Posterior vena cava (tissue), 2 donors: ENCODE results near the gene UNC45B. TPM values are rescaled to one million over a fixed set of nuclear protein-coding genes. Genes with fewer than 3 reads are reported as not detected.
"Not testable (repeated sequence)": the region's sequence is repeated elsewhere in the genome, so short reads cannot be mapped to it uniquely, and the experiment has no call there.

Experiments
- DNase-seq: peaks from one replicate; pipeline ENCODE4 v3.0.0-alpha.2; 2020; ENCODE audit warnings: low spot score
- intact Hi-C, 2 donors: fragments of 100-400 bp; cut with DNase I; formaldehyde crosslinking; loops; one replicate each; pipeline versions ENCODE4 v1.14.1 to v1.14.2; 2022 to 2023
- long read RNA-seq, 2 donors: library from polyadenylated mRNA; unstranded; transcript quantifications; one replicate each; pipeline ENCODE4 v2.0.0, GENCODE V29; 2020 to 2021
- total RNA-seq, 2 donors: library from RNA; stranded (reverse); fragmentation: NEBNext Ultra II Directional; extraction: Animal tissue kit (Norgen Biotek cat#: 25700); gene quantifications; one replicate each; pipeline ENCODE4 v1.2.1, GENCODE V29; 2021
- donor health status: DM: yes; HTN: yes; CAD: no.
- donor health status: DM: yes; HTN: yes; CAD: no.

UNC45B gene
- total RNA-seq = not detected
- long read RNA-seq, donor 1 = 0 reads
- long read RNA-seq, donor 2 = 0 reads

GRCh38 chr17:35147375-35147905 is at the start of gene UNC45B:
Gene UNC45B (plus strand): TSS chr17:35147817. CDS start chr17:35148264, 447 bp downstream.
- DNase-seq = peak; percentile 64
- intact Hi-C loops = no loop called here

GRCh38 chr17:35099908-35100307 is 47.7 kb upstream of the UNC45B start:
- DNase-seq = no peak
- intact Hi-C loops = no loop called here

GRCh38 chr17:35101036-35101435 is 46.6 kb upstream of the UNC45B start:
- no peak for DNase-seq

GRCh38 chr17:35101725-35102124 is 45.9 kb upstream of the UNC45B start:
- intact Hi-C loops = no loop called here
- DNase-seq = no peak

More at GRCh38 chr17:35101036-35101435, 46.6 kb upstream of the UNC45B start:
- intact Hi-C loops = no loop called here

GRCh38 chr17:35103271-35103670 is 44.3 kb upstream of the UNC45B start:
- no peak for DNase-seq
- intact Hi-C loops = no loop called here

GRCh38 chr17:35104844-35105450 is 42.7 kb upstream of the UNC45B start:
- intact Hi-C loops = loop anchor here in 1 of 2 donors (1.0 kb wide), 1 partner anchor 30 kb away; no protein-coding TSS in a partner anchor
- no peak for DNase-seq

GRCh38 chr17:35110791-35111190 is 36.8 kb upstream of the UNC45B start:
- DNase-seq = not testable (repeated sequence)
- intact Hi-C loops = loop anchor here in 1 of 2 donors (10.0 kb wide), 2 partner anchors 116 to 686 kb away; no protein-coding TSS in a partner anchor

- intact Hi-C loops = loop anchor here in 1 of 2 donors (10.0 kb wide), 2 partner anchors 122 to 692 kb away; no protein-coding TSS in a partner anchor
- peak; percentile 49 for DNase-seq
These were observed 30.8 kb upstream of the UNC45B start for GRCh38 chr17:35116845-35117244.

- intact Hi-C loops = loop anchor here in 1 of 2 donors (10.0 kb wide), 2 partner anchors 123 to 693 kb away; no protein-coding TSS in a partner anchor
- DNase-seq = peak; percentile 15
These were observed 29.6 kb upstream of the UNC45B start for GRCh38 chr17:35117984-35118383.

GRCh38 chr17:35119370-35120165 is 28.0 kb upstream of the UNC45B start, which contains the start of gene RAD51D:
Gene RAD51D (minus strand): TSS chr17:35119860. CDS start chr17:35119613, 247 bp downstream.
- intact Hi-C loops = loop anchor here in 1 of 2 donors (10.0 kb wide), 3 partner anchors 125 to 695 kb away; no protein-coding TSS in a partner anchor
- DNase-seq = peak; percentile 91

GRCh38 chr17:35121315-35121714 is 26.3 kb upstream of the UNC45B start, which contains the start of gene FNDC8:
Gene FNDC8 (plus strand): TSS chr17:35121615. CDS start chr17:35121694, 79 bp downstream.
- peak; percentile 41 for DNase-seq
- intact Hi-C loops = loop anchor here in 1 of 2 donors (10.0 kb wide), 1 partner anchor 587 kb away; no protein-coding TSS in a partner anchor

- intact Hi-C loops = loop anchor here in 1 of 2 donors (10.0 kb wide), 1 partner anchor 593 kb away; no protein-coding TSS in a partner anchor
These were observed 19.7 kb upstream of the UNC45B start for GRCh38 chr17:35127751-35128514.

GRCh38 chr17:35129154-35129972 is 18.3 kb upstream of the UNC45B start:
- DNase-seq = peak; percentile 58
- intact Hi-C loops = loop anchor here in 1 of 2 donors (10.0 kb wide), 1 partner anchor 595 kb away; no protein-coding TSS in a partner anchor

More at GRCh38 chr17:35127751-35128514, 19.7 kb upstream of the UNC45B start:
- DNase-seq = peak; percentile 81

- intact Hi-C loops = loop anchor here in 1 of 2 donors (10.0 kb wide), 1 partner anchor 595 kb away; no protein-coding TSS in a partner anchor
- no peak for DNase-seq
These were observed 17.7 kb upstream of the UNC45B start for GRCh38 chr17:35129973-35130351.

- intact Hi-C loops = no loop called here
- DNase-seq = peak; percentile 62
These were observed 17.2 kb upstream of the UNC45B start for GRCh38 chr17:35130392-35130791.

GRCh38 chr17:35132099-35132498 is 15.5 kb upstream of the UNC45B start:
- intact Hi-C loops = no loop called here
- peak; percentile 42 for DNase-seq

GRCh38 chr17:35132816-35133550 is 14.6 kb upstream of the UNC45B start:
- DNase-seq = peak; percentile 69
- intact Hi-C loops = no loop called here
